SIG-M5 treated with dmso at 0.1 percent for 504 hours (cell line): Measurements from ENCODE around the gene LPCAT3.

ENCODE experiments used
- DNase-seq: peaks from one replicate; lab custom pipeline; 2025; ENCODE audit not compliant: unreplicated experiment; lab: John Stamatoyannopoulos, UW

The LPCAT3 gene

DNA sequence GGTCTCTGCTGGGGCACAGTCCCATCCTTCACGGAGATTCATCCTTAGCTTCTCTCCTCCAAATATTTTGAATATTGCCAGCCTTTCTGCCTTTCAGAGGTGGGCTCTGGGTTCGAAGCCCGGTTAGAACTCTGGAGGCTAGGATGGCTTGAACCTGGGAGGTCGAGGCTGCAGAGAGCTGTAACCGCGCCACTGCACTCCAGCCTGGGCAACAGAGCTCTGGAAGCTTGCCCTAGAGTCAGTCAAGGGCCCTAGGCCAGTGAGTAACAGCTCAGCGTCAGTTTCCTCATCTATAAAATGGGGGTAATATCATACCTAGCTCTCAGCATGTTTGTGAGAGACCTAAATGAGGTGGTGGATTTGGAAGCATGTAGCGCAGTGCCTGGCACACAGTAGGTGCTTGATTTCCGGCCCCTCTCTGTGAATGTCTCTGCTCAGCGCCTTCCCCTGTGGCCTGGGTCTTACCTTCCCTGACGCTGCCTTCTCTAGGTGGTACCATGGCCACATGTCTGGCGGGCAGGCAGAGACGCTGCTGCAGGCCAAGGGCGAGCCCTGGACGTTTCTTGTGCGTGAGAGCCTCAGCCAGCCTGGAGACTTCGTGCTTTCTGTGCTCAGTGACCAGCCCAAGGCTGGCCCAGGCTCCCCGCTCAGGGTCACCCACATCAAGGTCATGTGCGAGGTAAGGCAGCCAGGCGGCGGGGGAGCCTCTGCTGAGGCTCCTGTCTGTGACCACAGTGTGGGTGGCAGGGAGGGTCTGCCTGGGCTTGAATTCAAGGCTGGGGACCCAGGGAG lies 63.8 kb downstream of the LPCAT3 start:
- DNase-seq: no peak

DNA sequence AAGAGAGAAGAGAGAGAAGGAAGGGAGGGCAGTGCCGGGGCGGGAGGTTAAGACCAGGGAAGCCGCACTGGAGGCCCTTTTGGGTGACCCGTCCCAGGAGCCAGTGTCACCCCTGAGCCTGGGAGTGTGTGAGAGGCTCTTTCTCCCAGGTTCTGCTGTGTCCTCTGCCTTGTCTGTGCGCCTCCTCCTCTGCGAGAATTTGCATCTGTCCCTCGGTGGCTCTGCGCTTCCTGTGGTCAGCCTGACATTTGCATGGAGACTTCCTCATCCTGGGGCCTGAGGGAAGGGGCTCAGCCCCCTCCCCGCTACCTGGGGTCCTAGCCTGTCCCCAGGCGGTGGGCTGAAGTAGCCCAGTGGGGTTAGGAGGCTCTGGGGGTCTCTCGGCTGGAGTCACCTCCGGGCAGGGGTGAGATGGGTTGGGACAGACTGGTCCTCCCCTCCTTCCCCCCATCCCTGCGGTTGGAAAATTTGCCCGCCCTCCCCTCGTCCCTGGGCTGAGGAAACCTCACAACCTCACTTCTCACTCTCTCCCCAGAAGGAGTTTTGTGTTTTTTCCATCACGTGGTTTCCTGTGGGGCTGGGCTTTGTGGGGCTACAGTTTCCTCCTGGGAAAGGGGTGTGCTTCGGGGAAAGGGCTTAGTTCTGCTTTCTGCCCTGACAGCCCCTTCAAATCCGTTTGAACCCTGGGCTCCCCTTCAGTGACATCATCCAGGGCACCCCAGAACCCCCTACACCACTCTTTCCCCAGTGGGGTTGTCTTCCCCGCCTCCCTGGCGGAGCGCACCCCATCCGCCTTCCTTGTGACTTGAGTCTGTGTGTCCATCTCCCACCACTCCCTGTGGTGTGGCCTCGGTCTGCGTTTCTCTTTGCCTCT lies 64.6 kb downstream of the LPCAT3 start:
- DNase-seq: peak; percentile 97

DNA sequence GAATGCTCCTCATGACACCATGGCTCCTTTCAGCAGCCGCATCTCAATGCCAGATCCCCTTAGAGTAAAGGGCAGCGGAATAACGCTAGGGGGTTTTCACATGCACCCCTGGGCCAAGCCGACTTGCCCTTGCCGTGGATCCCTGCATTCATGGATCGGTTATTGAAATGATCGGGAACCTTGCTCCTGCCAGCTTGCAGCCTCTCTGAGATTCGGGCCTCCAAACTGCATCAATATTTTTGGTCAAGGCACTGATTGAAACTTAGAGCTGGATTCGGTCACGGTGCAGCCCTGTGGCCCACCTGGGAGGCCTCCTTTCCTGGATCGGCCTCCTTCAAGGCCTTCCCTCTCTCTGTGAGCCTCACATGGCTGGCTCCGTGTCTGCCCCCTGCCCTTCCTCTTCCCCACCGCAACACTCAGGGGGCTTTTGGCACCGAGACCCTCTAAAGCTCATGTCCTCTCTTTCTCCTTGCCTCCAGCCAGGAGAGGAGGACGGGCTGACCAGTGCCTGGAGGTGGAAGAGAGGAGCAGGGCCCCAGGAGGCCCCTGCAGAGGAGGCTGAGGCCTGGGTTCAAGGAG lies 65.3 kb downstream of the LPCAT3 start:
- DNase-seq: no peak

DNA sequence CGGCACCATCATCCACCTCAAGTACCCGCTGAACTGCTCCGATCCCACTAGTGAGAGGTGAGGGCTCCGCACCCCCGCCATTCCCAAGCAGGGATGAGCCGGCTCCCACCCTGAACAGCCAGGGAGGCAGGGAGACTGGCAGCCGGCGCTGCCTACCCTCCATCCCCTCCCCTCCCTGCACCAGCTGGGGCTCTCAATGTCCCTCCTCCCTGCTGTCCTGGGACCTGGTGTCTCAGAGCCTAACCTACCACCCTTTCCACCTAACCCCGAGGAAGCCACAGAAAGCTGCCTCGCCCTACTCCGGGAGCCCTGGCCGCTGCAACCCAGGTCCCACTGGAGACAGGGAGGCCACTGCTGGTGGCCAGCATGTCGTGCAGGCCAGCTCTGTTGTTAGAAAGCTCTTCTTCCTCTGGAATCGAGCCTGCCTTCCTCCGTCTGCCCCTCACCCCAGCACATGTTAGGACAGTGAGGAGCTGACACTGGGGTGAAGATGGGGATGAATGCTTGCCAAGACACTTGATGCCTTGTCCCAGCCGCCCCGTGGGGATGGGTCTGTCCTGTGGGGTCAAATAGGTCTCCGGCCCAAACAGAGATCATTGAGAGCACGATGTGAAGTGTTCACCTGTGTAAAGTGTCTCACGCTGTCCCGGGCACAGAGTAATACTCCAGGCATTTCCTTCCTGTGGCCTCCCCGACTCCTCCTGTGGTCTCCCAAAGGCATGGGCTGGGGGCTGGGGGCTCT lies 66.0 kb downstream of the LPCAT3 start:
- no peak for DNase-seq

- no peak for DNase-seq
Observed at GRCh38 chr12:6951551-6952120, 66.6 kb downstream of the LPCAT3 start.

DNA sequence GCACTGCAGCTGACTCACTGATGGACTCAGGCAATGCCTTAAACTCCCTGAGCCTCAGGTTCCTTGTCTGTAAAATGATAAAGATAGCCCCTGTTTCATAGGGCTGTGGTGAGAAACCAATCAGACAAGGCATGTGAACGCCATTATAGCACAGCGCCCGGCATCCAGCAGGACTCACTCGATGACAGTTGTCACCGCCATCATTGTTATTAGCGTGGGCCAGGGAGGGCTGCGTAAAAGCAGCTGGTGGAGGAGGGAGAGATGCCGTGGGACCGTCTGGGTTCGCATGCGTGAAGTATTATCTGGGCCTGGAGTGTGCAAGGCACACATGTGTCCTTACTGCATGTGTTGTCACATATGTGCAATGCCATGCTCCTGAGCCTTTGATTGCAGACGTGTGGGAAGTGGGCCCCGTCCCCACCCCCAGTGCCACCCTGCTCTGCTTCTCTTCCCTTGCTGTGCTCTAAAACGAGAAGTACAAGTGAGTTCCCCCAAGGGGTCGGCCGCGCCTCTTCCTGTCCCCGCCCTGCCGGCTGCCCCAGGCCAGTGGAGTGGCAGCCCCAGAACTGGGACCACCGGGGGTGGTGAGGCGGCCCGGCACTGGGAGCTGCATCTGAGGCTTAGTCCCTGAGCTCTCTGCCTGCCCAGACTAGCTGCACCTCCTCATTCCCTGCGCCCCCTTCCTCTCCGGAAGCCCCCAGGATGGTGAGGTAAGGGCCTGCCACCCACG lies 67.3 kb downstream of the LPCAT3 start, which contains the start of gene PTPN6:
PTPN6 (plus strand) TSS at position 546 of the 730 bp plus-strand sequence; CDS start at position 703, 157 bp downstream.
- DNase-seq: peak; percentile 96

- DNase-seq: peak; percentile 41
Observed at GRCh38 chr12:6950401-6950801, 67.9 kb downstream of the LPCAT3 start.

DNA sequence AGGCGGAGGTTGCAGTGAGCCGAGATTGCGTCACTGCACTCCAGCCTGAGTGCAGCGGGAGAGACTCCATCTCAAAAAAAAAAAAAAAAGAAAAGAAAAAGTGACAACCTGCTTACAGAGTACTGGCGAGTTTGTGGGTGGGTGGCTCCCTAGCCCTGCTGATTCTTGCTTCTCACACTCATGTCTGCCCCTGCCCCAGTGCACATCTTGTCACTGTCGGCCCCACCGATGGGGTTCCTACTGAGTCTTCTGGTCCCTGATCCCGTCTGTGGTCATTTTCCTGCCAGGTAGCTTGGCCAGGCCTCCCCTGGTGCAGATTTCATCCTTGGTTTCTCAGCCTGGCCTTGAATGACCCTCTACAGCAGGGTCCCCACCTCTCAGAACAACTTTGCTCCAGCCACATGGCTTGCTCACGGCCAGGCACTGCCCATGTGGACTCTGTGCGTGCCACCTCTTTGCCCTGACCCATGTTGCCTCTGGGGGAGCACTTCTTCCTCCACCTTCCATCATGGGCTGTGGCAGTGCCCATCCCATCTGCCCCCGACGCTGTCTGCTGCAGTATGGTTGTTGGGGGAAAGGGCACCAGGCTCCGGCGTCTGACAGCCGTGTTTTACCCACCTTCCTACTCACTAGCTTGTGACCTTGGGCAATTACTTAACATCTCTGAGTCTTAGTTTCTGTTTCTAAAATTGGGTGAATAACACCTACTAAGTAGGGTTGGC lies 69.2 kb downstream of the LPCAT3 start:
- DNase-seq: no peak

- no peak for DNase-seq
Observed at GRCh38 chr12:6947615-6948014, 70.7 kb downstream of the LPCAT3 start.

DNA sequence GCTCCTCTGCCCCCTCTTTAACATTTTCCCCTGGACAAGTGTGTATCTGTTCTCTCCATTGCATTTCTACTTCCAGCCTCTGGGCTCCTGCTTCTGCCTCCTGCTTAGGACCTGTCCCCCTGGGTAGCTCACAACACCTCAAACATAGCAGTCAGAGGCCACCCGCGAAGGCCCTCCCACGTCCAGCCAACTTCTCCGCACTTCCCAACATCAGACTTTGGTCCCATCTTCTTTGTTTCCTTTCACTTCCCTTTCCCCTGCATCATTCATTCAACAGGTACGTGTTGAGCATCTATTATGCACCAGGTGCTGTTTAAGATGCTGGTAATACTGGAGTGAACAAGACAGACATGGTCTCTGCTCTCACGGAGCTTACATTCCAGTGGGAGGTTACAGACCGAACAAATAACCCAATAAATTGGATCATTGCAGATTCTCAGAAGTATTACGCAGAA lies 71.3 kb downstream of the LPCAT3 start:
- DNase-seq: no peak

GRCh38 chr12:6946033-6946919 lies 72.0 kb downstream of the LPCAT3 start:
- peak; percentile 48 for DNase-seq

DNA sequence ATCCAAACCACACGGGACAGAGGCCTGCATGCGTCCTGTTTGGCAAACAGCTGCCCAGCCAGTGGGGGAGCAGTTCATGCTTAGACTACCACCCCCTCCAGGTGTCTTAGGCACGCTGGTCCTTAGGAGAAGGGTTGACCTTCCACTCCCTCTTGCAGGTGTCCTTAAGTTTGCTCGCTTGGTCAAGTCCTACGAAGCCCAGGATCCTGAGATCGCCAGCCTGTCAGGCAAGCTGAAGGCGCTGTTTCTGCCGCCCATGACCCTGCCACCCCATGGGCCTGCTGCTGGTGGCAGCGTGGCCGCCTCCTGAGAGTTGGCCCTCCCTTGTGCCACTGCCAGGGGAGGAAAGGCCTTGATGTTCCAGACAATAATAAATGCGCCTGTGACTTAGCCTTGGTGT lies 72.7 kb downstream of the LPCAT3 start:
- no peak for DNase-seq

- peak; percentile 96 for DNase-seq
Observed at GRCh38 chr12:6944381-6945186, 73.7 kb downstream of the LPCAT3 start.

- DNase-seq: peak; percentile 96
Observed at GRCh38 chr12:6943722-6944380, 74.4 kb downstream of the LPCAT3 start, which contains the start of the genes C12orf57 and RNU7-1. Gene C12orf57, plus strand, starts transcription at chr12:6944022. Its CDS starts 100 bp downstream, at chr12:6944122. Gene RNU7-1, plus strand, starts transcription at chr12:6943816.

- DNase-seq: peak; percentile 95
Observed at GRCh38 chr12:6943389-6943721, 74.9 kb downstream of the LPCAT3 start.

GRCh38 chr12:6942331-6942665 lies 76.0 kb downstream of the LPCAT3 start:
- no peak for DNase-seq

DNA sequence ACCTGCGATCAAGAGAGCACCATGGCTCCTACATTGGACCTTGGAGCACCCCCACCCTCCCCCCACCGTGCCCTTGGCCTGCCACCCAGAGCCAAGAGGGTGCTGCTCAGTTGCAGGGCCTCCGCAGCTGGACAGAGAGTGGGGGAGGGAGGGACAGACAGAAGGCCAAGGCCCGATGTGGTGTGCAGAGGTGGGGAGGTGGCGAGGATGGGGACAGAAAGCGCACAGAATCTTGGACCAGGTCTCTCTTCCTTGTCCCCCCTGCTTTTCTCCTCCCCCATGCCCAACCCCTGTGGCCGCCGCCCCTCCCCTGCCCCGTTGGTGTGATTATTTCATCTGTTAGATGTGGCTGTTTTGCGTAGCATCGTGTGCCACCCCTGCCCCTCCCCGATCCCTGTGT lies 76.5 kb downstream of the LPCAT3 start:
- no peak for DNase-seq
